PC-9 (cell line): Measurements from ENCODE around the gene IL17C. TPM values are rescaled to one million over a fixed set of nuclear protein-coding genes. Genes with fewer than 3 reads are reported as not detected.

Source experiments
- BruUV-seq: library from RNA; stranded (reverse); fragments of 400-500 nt; replicated peaks from 2 replicates; lab custom pipeline; 2021; lab: Mats Ljungman, UMichigan
- CTCF ChIA-PET: fragments of 300-600 bp; sonication (Branson Sonifier 250); formaldehyde crosslinking; loops from one replicate; lab custom pipeline; 2022; ENCODE audit warnings: antibody characterized with exemption; lab: Charles Lee
- POLR2A ChIA-PET: fragments of 300-600 bp; sonication (Branson Sonifier 250); formaldehyde crosslinking; loops from one replicate; lab custom pipeline; 2022; ENCODE audit warnings: antibody characterized with exemption; ENCODE audit not compliant: unreplicated experiment; lab: Charles Lee
- DNase-seq, 2 experiments: peaks; one replicate each; pipeline versions ENCODE4 v3.0.0 to v3.0.0-alpha.2; 2015 to 2022; ENCODE audit warnings: mixed read lengths in 1 of 2
- H2AFZ ChIP-seq: fragments of 200-600 bp; sonication (generic); 2 replicates; pipeline ENCODE4 v1.8.1; 2017; ENCODE audit warnings: antibody characterized with exemption
- H3F3A ChIP-seq: fragments of 200-600 bp; sonication (generic); 2 replicates; pipeline ENCODE4 v1.8.1; 2017; ENCODE audit warnings: antibody characterized with exemption, mild to moderate bottlenecking, low read depth; ENCODE audit not compliant: insufficient read depth
- H3K27ac ChIP-seq: fragments of 200-600 bp; sonication (generic); 2 replicates; pipeline ENCODE4 v1.6.1; 2016; ENCODE audit warnings: mixed run types
- H3K27me3 ChIP-seq: fragments of 200-600 bp; sonication (generic); 2 replicates; pipeline ENCODE4 v1.6.1; 2016; ENCODE audit warnings: low read depth, mixed run types; ENCODE audit not compliant: insufficient read depth
- H3K36me3 ChIP-seq: fragments of 200-600 bp; sonication (generic); 2 replicates; pipeline ENCODE4 v1.6.1; 2016; ENCODE audit warnings: low read depth, mixed run types
- H3K4me1 ChIP-seq: fragments of 200-600 bp; sonication (generic); replicated peaks from 2 replicates; pipeline ENCODE4 v1.6.1; 2016; ENCODE audit warnings: mixed run types; ENCODE audit not compliant: insufficient read depth
- H3K4me2 ChIP-seq: fragments of 200-600 bp; sonication (generic); 2 replicates; pipeline ENCODE4 v1.6.1; 2017; ENCODE audit warnings: mixed run types
- H3K4me3 ChIP-seq: fragments of 200-600 bp; sonication (generic); 2 replicates; pipeline ENCODE4 v1.6.1; 2016; ENCODE audit warnings: mixed run types
- H3K79me2 ChIP-seq: fragments of 200-600 bp; sonication (generic); 2 replicates; pipeline ENCODE4 v1.6.1; 2017; ENCODE audit warnings: low read depth, mixed run types
- H3K9me2 ChIP-seq: fragments of 200-600 bp; sonication (generic); 2 replicates; pipeline ENCODE4 v1.8.1; 2017; ENCODE audit warnings: mild to moderate bottlenecking; ENCODE audit not compliant: insufficient read depth
- H3K9me3 ChIP-seq: fragments of 200-600 bp; sonication (generic); 2 replicates; pipeline ENCODE4 v1.8.1; 2016; ENCODE audit warnings: low read depth; ENCODE audit not compliant: insufficient read depth
- H4K20me1 ChIP-seq: fragments of 200-600 bp; sonication (generic); 2 replicates; pipeline ENCODE4 v1.8.1; 2017; ENCODE audit not compliant: insufficient read depth
- CTCF ChIP-seq: fragments of 200-600 bp; sonication (generic); conservative IDR thresholded peaks from 2 replicates; pipeline ENCODE4 v1.6.1; 2017; ENCODE audit warnings: mixed run types, antibody characterized with exemption, mild to moderate bottlenecking, moderate library complexity
- EZH2 ChIP-seq: fragments of 200-600 bp; sonication (generic); IDR thresholded peaks from 2 replicates; pipeline ENCODE4 v1.8.0; 2017; ENCODE audit warnings: antibody characterized with exemption, low read depth
- intact Hi-C: fragments of 100-400 bp; cut with micrococcal nuclease; formaldehyde crosslinking; loops from one replicate; pipeline ENCODE4 v1.10.0; 2022; ENCODE audit not compliant: unreplicated experiment
- total RNA-seq: library from RNA; stranded (reverse); gene quantifications from 2 replicates; pipeline ENCODE4 v1.2.3, GENCODE V29; 2021

Gene IL17C
- total RNA-seq, 1 experiment from 2014 or later, result not detected

GRCh38 chr16:88653596-88654362 is 15.4 kb downstream of the IL17C start:
- H3K79me2 ChIP-seq, result no peaks in the 10 kb centered on the region
- H2AFZ ChIP-seq, result no peak overlapping the region
- ChIA-PET POLR2A (interaction anchor here (0.7 kb wide), 1 partner anchor 587 kb away, joined by 3 read pairs; no protein-coding TSS in a partner anchor), CTCF (no interaction called here)
- no TSS peak for BruUV-seq
- intact Hi-C loops, result no loop called here
- H3F3A ChIP-seq, result peaks cover 18% of the 10 kb centered on the region; the same call in 1 of the 2 replicates
- TF ChIP-seq CTCF (no peak), EZH2 (no peak)
- no peaks in the 10 kb centered on the region for H3K4me1 ChIP-seq
- peaks cover 12% of the 10 kb centered on the region for H4K20me1 ChIP-seq
- H3K27me3 ChIP-seq, result no peaks in the 10 kb centered on the region
- no peak overlapping the region for H3K4me3 ChIP-seq
- no peaks in the 10 kb centered on the region for H3K9me2 ChIP-seq
- H3K9me3 ChIP-seq, result no peaks in the 10 kb centered on the region
- H3K27ac ChIP-seq, result no peak overlapping the region
- DNase-seq, result no peak
- H3K4me2 ChIP-seq, result no peak overlapping the region
- no peaks in the 10 kb centered on the region for H3K36me3 ChIP-seq

GRCh38 chr16:88654363-88655052 is 16.1 kb downstream of the IL17C start:
- Histone ChIP-seq H3K36me3 (no peaks in the 10 kb centered on the region), H3K79me2 (0 out of 2 replicates have a peak, but pooled peaks cover 6% of the 10 kb centered on the region), H3K4me2 (no peak overlapping the region), H3K4me1 (no peaks in the 10 kb centered on the region), H4K20me1 (peaks cover 6% of the 10 kb centered on the region; the same call in 1 of the 2 replicates), H3F3A (peaks cover 13% of the 10 kb centered on the region; the same call in 1 of the 2 replicates), H3K9me3 (no peaks in the 10 kb centered on the region), H3K27ac (no peak overlapping the region), H3K9me2 (no peaks in the 10 kb centered on the region), H3K4me3 (no peak overlapping the region), H2AFZ (no peak overlapping the region), H3K27me3 (no peaks in the 10 kb centered on the region)
- CTCF ChIA-PET, result interaction anchor here (0.6 kb wide), 1 partner anchor 57 kb away, joined by 4 read pairs; no protein-coding TSS in a partner anchor
- TF ChIP-seq CTCF, result no peak
- no peak for TF ChIP-seq EZH2
- intact Hi-C loops, result no loop called here
- no TSS peak for BruUV-seq
- POLR2A ChIA-PET, result interaction anchor here (0.5 kb wide), 1 partner anchor 8 kb away, joined by 3 read pairs; the partner anchor contains the start of gene MVD
- DNase-seq, result no peak

GRCh38 chr16:88655053-88655732 is 16.8 kb downstream of the IL17C start:
- H3K36me3 ChIP-seq, result no peaks in the 10 kb centered on the region
- POLR2A ChIA-PET, result no interaction called here
- H3K27me3 ChIP-seq, result no peaks in the 10 kb centered on the region
- H3F3A ChIP-seq, result peaks cover 9% of the 10 kb centered on the region; the same call in 1 of the 2 replicates
- intact Hi-C loops, result no loop called here
- no peaks in the 10 kb centered on the region for H3K9me3 ChIP-seq
- DNase-seq, result no peak
- no peaks in the 10 kb centered on the region for H3K9me2 ChIP-seq
- no peak overlapping the region for H3K4me2 ChIP-seq
- no TSS peak for BruUV-seq
- TF ChIP-seq CTCF (no peak), EZH2 (no peak)
- no peak overlapping the region for H3K27ac ChIP-seq
- peaks cover 9% of the 10 kb centered on the region; the same call in 1 of the 2 replicates for H3K79me2 ChIP-seq
- CTCF ChIA-PET, result interaction anchor here (0.6 kb wide), 1 partner anchor 57 kb away, joined by 4 read pairs; no protein-coding TSS in a partner anchor
- no peaks in the 10 kb centered on the region; the same call in 1 of the 2 replicates for H4K20me1 ChIP-seq
- H3K4me1 ChIP-seq, result no peaks in the 10 kb centered on the region
- no peak overlapping the region for H3K4me3 ChIP-seq
- no peak overlapping the region for H2AFZ ChIP-seq
